K562 (cell line): ENCODE results near the gene C19orf67. TPM values are rescaled to one million over a fixed set of nuclear protein-coding genes. Genes with fewer than 3 reads are reported as not detected.

Experiments used
- BRD4 ChIP-seq: fragments of 200-600 bp; sonication (generic); IDR thresholded peaks from 2 replicates; pipeline ENCODE4 v1.6.1; 2017; ENCODE audit warnings: inconsistent platforms
- CREB3L1 ChIP-seq: fragments of 450-650 bp; IDR thresholded peaks from 2 replicates; pipeline ENCODE4 v1.6.1; 2014; ENCODE audit warnings: low read depth, mild to moderate bottlenecking, moderate library complexity, borderline replicate concordance
- ESRRB ChIP-seq: fragments of 250-450 bp; sonication (Bioruptor Pico); IDR thresholded peaks from 2 replicates; pipeline ENCODE4 v1.5.0; 2020; ENCODE audit warnings: mild to moderate bottlenecking, moderate library complexity, borderline replicate concordance
- GABPA ChIP-seq: fragments of 200-800 bp; sonication (Bioruptor generic); conservative IDR thresholded peaks from 2 replicates; pipeline ENCODE4 v1.6.1; 2016; ENCODE audit warnings: low read depth, missing genetic modification characterization, missing compliant biosample characterization
- HCFC1 ChIP-seq: IDR thresholded peaks from 2 replicates; pipeline ENCODE4 v1.6.1; 2012; ENCODE audit warnings: low read depth, low read length, improper control_type of control experiment
- HNRNPH1 ChIP-seq: fragments of 200-400 bp; formaldehyde crosslinking; optimal IDR thresholded peaks from 2 replicates; pipeline ENCODE3; 2017; ENCODE audit warnings: low read depth, mild to moderate bottlenecking, low read length, moderate library complexity
- MTA3 ChIP-seq: fragments of 450-650 bp; formaldehyde crosslinking; IDR thresholded peaks from 2 replicates; pipeline ENCODE4 v1.6.1; 2017; ENCODE audit warnings: mild to moderate bottlenecking, borderline replicate concordance
- MYBL2 ChIP-seq, 2 experiments: fragments of 450-650 bp in 1 of 2; sonication (generic) in 1 of 2; formaldehyde crosslinking in 1 of 2; IDR thresholded peaks; 2 replicates each; pipeline versions ENCODE4 v1.6.1 to v1.8.1; 2017 to 2022; ENCODE audit warnings: borderline replicate concordance in 1 of 2, inconsistent platforms in 1 of 2, low read depth in 1 of 2, mild to moderate bottlenecking in 1 of 2, missing genetic modification reagents in 1 of 2, moderate library complexity in 1 of 2
- NEUROD1 ChIP-seq: fragments of 150-350 bp; IDR thresholded peaks from 2 replicates; pipeline ENCODE4 v1.6.1; 2014; ENCODE audit warnings: borderline replicate concordance, low read length, low read depth; ENCODE audit not compliant: partially characterized antibody
- NFYB ChIP-seq: IDR thresholded peaks from 2 replicates; pipeline ENCODE4 v1.6.1; 2011; ENCODE audit warnings: mild to moderate bottlenecking, moderate library complexity; ENCODE audit not compliant: insufficient read length; ENCODE audit errors: extremely low read depth
- PBX2 ChIP-seq, 2 experiments: IDR thresholded peaks in 1 of 2; conservative IDR thresholded peaks in 1 of 2; 2 replicates each; pipeline ENCODE4 v1.6.1; 2016; ENCODE audit warnings: low read depth in 2 of 2, mild to moderate bottlenecking in 1 of 2, missing compliant biosample characterization in 1 of 2, missing genetic modification characterization in 1 of 2, moderate library complexity in 1 of 2
- PURB ChIP-seq: sonication (generic); formaldehyde crosslinking; IDR thresholded peaks from 2 replicates; pipeline ENCODE4 v1.9.0; 2021; ENCODE audit warnings: low read depth, mild to moderate bottlenecking, missing genetic modification reagents
- SP1 ChIP-seq: sonication (generic); formaldehyde crosslinking; IDR thresholded peaks from 2 replicates; pipeline ENCODE4 v1.8.1; 2022; ENCODE audit warnings: mild to moderate bottlenecking, missing genetic modification reagents
- XRCC3 ChIP-seq: fragments of 450-650 bp; IDR thresholded peaks from 2 replicates; pipeline ENCODE4 v1.6.1; 2017; ENCODE audit warnings: mild to moderate bottlenecking, moderate library complexity
- XRCC5 ChIP-seq: fragments of 200-400 bp; formaldehyde crosslinking; IDR thresholded peaks from 2 replicates; pipeline ENCODE4 v1.6.1; 2017; ENCODE audit warnings: low read depth, mild to moderate bottlenecking, low read length
- ZNF57 ChIP-seq: fragments of 450-650 bp; formaldehyde crosslinking; IDR thresholded peaks from 2 replicates; pipeline ENCODE4 v1.4.0; 2020; ENCODE audit warnings: mild to moderate bottlenecking, moderate library complexity
- ZNF707 ChIP-seq: fragments of 250-450 bp; sonication (Bioruptor Pico); conservative IDR thresholded peaks from 2 replicates; pipeline ENCODE4 v1.8.0; 2022; ENCODE audit warnings: inconsistent platforms, mild to moderate bottlenecking, moderate library complexity
- polyA plus RNA-seq, 8 experiments: library from polyadenylated mRNA; depleted of rRNA in 4 of 8; stranded (reverse) in 5 of 8; unstranded in 3 of 8; fragments of >200 nt; fragmentation: Nextera tagmentation in 2 of 8; fragmentation: Illumina TruSeq in 1 of 8; extraction: Ambion mirVana in 2 of 8; extraction: Trizol in 1 of 8; gene quantifications; 2 replicates each; pipeline versions ENCODE4 v1.2.1 to v1.2.3, GENCODE V29; 2011 to 2014; ENCODE audit warnings: inconsistent platforms in 1 of 8, missing spikeins in 1 of 8
- total RNA-seq, 7 experiments: library from RNA; depleted of rRNA in 6 of 7; stranded (reverse); fragments of >200 nt in 6 of 7; fragmentation: Illumina TruSeq in 2 of 7; extraction: Trizol in 2 of 7; gene quantifications; 2 replicates each; pipeline versions ENCODE4 v1.2.1 to v1.2.3, GENCODE V29; 2011 to 2021; ENCODE audit warnings: low replicate concordance in 1 of 7
- TF ChIP-seq, protein P1 (sequence below): IDR thresholded peaks from 3 replicates; pipeline ENCODE4 v1.6.1; 2011; ENCODE audit warnings: borderline replicate concordance, mild to moderate bottlenecking, moderate library complexity; ENCODE audit not compliant: insufficient read length; ENCODE audit errors: extremely low read depth
- TF ChIP-seq, protein P2 (sequence below): fragments of 450-650 bp; conservative IDR thresholded peaks from 2 replicates; pipeline ENCODE4 v1.6.1; 2016; ENCODE audit warnings: missing genetic modification characterization, low read depth, mild to moderate bottlenecking, missing compliant biosample characterization, moderate library complexity

The C19orf67 gene
- total and polyA plus RNA-seq, 9 of the 15 experiments (the other 6 are each of a cell fraction or from before 2014, with no cell fraction given), result 0.29 to 1.8 (median 0.51) TPM; not detected in 3

DNA sequence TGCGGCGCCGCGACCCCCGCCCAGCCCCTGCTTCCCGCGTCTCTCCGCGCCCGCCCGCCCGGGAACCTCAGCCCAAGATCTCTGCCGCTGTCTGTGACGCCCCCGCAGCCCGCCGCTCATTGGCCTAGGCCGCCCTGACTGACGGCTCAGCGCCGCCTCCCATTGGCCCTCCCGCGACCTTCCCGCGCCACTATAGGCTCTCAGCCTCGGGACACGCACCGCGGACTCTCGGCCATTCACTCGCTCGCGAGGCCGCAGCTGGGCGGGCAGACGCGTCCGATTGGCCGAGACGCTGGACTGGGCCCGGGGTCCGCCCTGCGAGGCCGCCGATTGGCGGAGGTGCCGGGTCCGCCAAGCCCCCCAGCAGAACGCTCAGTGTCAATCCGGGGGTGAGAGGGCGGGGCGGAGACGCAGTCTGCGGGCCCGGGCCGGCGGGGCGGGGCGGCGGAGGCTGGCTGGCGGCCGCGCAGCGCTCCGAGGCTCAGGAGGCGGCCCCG lies 32.1 kb upstream of the C19orf67 start, which contains the start of gene PRKACA (continued):
- TF ChIP-seq, protein P1, sequence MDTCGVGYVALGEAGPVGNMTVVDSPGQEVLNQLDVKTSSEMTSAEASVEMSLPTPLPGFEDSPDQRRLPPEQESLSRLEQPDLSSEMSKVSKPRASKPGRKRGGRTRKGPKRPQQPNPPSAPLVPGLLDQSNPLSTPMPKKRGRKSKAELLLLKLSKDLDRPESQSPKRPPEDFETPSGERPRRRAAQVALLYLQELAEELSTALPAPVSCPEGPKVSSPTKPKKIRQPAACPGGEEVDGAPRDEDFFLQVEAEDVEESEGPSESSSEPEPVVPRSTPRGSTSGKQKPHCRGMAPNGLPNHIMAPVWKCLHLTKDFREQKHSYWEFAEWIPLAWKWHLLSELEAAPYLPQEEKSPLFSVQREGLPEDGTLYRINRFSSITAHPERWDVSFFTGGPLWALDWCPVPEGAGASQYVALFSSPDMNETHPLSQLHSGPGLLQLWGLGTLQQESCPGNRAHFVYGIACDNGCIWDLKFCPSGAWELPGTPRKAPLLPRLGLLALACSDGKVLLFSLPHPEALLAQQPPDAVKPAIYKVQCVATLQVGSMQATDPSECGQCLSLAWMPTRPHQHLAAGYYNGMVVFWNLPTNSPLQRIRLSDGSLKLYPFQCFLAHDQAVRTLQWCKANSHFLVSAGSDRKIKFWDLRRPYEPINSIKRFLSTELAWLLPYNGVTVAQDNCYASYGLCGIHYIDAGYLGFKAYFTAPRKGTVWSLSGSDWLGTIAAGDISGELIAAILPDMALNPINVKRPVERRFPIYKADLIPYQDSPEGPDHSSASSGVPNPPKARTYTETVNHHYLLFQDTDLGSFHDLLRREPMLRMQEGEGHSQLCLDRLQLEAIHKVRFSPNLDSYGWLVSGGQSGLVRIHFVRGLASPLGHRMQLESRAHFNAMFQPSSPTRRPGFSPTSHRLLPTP, result no peak
- TF ChIP-seq SP1 (CRISPR knock-in tag) (peak; percentile 91), CREB3L1 (no peak), HNRNPH1 (no peak), GABPA (tag) (peak; percentile 31; the same call in 1 of the 2 replicates), NEUROD1 (peak; percentile 100), PBX2 (CRISPR knock-in tag; IDR thresholded peaks at IDR 0.05; ENCODE audit: low read depth) (peak; percentile 91), PBX2 (tag; conservative IDR thresholded peaks at IDR 0.05; ENCODE audit: low read depth) (peak; percentile 94), ZNF57 (CRISPR knock-in tag) (no peak), BRD4 (no peak), XRCC3 (no peak), HCFC1 (peak; percentile 55), MTA3 (peak; percentile 79; the same call in 1 of the 2 replicates), NFYB (peak; percentile 96), PURB (no peak), ZNF707 (CRISPR knock-in tag) (no peak), XRCC5 (no peak), ESRRB (no peak), MYBL2 (IDR thresholded peaks at IDR 0.05; ENCODE audit: low read depth) (no peak), MYBL2 (CRISPR knock-in tag; IDR thresholded peaks at IDR 0.05; ENCODE audit: borderline replicate concordance) (no peak)
- TF ChIP-seq, protein P2, sequence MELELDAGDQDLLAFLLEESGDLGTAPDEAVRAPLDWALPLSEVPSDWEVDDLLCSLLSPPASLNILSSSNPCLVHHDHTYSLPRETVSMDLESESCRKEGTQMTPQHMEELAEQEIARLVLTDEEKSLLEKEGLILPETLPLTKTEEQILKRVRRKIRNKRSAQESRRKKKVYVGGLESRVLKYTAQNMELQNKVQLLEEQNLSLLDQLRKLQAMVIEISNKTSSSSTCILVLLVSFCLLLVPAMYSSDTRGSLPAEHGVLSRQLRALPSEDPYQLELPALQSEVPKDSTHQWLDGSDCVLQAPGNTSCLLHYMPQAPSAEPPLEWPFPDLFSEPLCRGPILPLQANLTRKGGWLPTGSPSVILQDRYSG, result no peak
